Measurements from ENCODE around the gene RBM22. TPM values are rescaled to one million over a fixed set of nuclear protein-coding genes. Genes with fewer than 3 reads are reported as not detected.

RBM22 gene
- total RNA-seq, 1 donor from 2014 or later = 65.8 TPM

DNA sequence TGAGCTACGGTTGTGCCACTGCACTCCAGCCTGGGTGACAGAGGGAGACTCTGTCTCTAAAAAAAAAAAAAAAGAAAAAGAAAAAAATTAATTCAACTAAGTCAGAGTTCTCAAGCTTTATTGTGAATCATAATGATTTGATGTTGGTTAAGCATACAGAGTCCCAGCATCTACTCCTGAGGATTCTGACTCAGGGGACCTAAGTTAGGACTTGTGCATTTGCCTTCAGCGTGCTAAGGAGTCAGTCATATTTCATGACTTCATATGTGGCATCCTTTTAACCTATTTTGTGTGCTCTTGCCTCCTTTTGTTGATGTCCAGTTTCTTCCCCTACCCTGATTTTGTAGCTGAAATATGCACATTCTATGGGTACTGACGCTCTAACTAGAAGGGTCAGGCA, 36.9 kb downstream of the RBM22 start:
- Mint-ChIP-seq H3K4me1 (ENCODE audit: unreplicated experiment) (peaks cover 33% of the 10 kb centered on the region), H3K27me3 (peaks cover 21% of the 10 kb centered on the region), H3K27ac (no peak overlapping the region), H3K4me3 (no peak overlapping the region), H3K9me3 (no peaks in the 10 kb centered on the region), H3K36me3 (no peaks in the 10 kb centered on the region)
- DNase-seq (ENCODE audit: extremely low spot score, unreplicated experiment) = no peak
- TF ChIP-seq, protein P1, sequence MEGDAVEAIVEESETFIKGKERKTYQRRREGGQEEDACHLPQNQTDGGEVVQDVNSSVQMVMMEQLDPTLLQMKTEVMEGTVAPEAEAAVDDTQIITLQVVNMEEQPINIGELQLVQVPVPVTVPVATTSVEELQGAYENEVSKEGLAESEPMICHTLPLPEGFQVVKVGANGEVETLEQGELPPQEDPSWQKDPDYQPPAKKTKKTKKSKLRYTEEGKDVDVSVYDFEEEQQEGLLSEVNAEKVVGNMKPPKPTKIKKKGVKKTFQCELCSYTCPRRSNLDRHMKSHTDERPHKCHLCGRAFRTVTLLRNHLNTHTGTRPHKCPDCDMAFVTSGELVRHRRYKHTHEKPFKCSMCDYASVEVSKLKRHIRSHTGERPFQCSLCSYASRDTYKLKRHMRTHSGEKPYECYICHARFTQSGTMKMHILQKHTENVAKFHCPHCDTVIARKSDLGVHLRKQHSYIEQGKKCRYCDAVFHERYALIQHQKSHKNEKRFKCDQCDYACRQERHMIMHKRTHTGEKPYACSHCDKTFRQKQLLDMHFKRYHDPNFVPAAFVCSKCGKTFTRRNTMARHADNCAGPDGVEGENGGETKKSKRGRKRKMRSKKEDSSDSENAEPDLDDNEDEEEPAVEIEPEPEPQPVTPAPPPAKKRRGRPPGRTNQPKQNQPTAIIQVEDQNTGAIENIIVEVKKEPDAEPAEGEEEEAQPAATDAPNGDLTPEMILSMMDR (conservative IDR thresholded peaks at IDR 0.05) = no peak

DNA sequence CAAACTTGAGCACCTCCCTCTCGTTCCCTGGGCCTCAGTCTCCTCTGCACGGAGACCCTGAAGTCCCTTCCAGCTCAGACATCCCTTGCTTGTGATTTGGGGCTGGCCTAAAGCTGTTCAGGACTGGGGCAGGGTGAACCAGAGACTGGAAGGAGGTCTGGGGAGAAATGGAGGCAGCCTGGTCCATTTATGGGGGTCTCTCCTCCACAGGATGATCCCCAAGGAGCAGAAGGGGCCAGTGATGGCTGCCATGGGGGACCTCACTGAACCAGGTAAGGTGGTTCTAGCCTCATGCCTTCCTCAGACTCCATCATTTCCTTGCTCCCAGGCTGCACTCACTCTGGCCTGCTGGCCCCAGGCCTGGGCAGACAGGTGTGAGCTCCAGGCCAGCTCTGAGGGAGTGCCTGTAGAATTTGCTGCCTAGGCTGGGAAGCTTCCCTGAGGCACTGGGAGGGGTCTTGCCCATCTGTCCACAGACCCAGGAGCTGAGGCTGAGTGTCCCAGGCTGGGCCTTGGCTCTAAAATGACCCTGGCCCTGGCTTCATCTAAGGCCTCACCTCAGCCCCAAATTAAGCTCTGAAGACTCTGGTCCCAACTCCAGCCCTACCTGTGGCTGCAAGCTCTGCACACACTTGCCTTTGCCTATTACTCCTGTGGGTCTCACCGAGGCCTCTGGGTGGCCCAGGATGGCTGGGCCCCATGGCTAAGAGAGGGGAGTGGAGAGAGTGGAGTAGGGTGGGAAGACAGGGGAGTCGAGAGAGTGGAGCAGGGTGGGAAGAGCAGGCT, 37.9 kb downstream of the RBM22 start:
- Mint-ChIP-seq H3K27ac (no peak overlapping the region), H3K27me3 (peaks cover 25% of the 10 kb centered on the region), H3K36me3 (no peaks in the 10 kb centered on the region), H3K9me3 (no peaks in the 10 kb centered on the region), H3K4me1 (ENCODE audit: unreplicated experiment) (peaks cover 35% of the 10 kb centered on the region), H3K4me3 (no peak overlapping the region)
- peak; percentile 59 for DNase-seq (ENCODE audit: extremely low spot score, unreplicated experiment)
- TF ChIP-seq, protein P1 (conservative IDR thresholded peaks at IDR 0.05) = no peak

DNA sequence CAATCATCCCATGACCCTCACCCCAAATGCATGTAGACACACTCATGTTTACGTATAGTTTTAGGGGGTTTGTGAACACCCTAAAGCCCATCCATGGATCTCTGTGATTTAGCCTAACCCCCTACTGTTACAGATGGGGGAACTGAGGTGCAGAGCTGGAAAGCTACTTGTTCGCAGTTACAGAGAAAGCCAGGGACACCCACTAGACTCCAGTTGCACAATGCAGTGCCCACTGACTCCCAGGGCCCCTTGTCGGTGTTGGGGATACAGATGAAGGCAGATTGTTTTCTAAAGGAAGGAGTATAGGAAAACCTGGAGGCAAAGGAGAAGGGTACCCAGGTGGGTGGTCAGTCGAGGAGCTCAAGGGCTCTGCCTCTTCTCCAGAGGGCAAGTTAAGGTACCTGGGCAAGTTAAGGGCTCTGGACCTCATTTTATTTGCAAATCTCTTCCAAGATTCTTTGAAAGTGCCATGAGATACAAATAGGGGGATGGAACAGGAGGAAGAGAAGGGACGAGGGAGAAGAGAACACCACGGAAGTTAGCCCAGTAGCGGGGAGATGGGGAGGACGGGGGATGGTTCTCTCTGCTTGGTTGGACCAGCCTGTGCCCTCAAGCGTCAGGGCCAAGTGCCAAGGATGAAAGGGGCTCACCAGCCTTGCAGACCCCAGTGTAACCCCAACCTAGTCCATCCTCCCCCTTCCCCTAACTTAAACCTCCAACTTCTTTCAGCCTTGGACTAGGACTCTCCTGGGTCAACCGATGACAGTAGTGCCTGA, 38.9 kb downstream of the RBM22 start:
- Mint-ChIP-seq H3K4me3 (no peak overlapping the region), H3K27ac (no peak overlapping the region), H3K9me3 (no peaks in the 10 kb centered on the region), H3K36me3 (no peaks in the 10 kb centered on the region), H3K27me3 (peaks cover 30% of the 10 kb centered on the region), H3K4me1 (ENCODE audit: unreplicated experiment) (peaks cover 40% of the 10 kb centered on the region)
- TF ChIP-seq, protein P1 (conservative IDR thresholded peaks at IDR 0.05) = no peak
- DNase-seq (ENCODE audit: extremely low spot score, unreplicated experiment) = peak; percentile 40

DNA sequence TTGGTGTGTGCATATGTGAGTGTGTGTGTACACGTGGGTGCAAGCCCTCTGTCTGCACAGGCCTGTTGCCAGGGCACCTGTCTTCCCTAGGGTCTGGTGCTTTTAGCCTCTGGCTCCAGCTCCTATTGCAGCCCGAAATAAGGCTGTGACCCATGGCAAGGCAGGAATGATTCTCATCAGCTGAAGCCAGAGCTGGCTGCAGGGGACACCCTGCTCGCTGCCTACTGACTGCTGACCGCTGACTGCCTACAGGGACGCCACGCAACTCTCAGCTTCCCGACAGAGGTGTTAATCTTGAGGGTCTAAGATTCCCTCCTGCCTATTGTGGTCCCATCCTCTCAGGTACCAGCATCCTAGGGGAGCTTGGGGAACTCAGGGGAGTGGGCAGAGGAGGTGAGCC, 39.8 kb downstream of the RBM22 start, which contains the start of gene MYOZ3:
TSS of gene MYOZ3 (plus strand) at position 166 of the 400 bp plus-strand sequence. CDS start 1,691 bp downstream, outside the sequence.
- TF ChIP-seq, protein P1 (conservative IDR thresholded peaks at IDR 0.05) = no peak
- no peaks in the 10 kb centered on the region for H3K9me3 Mint-ChIP-seq
- DNase-seq (ENCODE audit: extremely low spot score, unreplicated experiment) = no peak
- peak within 1 kb of the TSS; percentile 25 for H3K4me3 Mint-ChIP-seq
- peak within 1 kb of the TSS; percentile 22 for H3K27ac Mint-ChIP-seq
- peaks cover 40% of the 10 kb centered on the region for H3K4me1 Mint-ChIP-seq (ENCODE audit: unreplicated experiment)
- H3K36me3 Mint-ChIP-seq = no peaks in the 10 kb centered on the region
- H3K27me3 Mint-ChIP-seq = peaks cover 30% of the 10 kb centered on the region

DNA sequence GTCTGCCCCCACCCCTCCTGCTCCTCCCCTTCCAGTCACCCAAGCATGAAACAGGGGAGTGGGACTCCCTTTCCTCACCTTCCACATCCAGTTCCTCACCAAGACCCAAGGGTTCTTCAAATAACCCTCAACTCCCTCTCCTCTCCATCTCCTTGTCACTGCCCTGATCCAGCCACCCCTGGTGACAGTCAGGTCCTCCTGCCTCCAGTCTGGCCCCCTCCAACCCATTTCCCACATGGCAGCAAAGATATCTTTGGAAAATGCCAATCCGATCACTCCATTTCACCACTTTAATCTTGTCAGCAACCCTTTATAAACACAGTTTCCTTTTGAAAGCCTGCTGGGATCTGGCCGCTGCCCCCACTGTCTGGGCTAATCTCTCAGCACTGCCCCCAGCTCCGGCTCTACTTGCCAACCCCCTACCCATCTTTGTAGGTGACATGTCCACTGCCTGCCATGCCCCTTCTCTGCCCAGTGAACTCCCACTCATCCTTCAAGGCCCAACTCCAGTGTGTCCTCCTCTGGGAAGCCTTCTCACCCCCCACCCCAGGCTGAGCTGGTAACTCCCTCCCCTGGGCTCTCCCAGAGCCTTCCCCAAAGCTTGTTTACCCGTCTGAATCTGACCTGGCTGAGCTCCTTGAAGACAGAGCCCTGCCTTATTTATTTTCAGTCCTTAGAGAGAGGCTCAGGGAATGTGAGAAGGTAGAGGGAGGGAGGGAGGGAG, 40.6 kb downstream of the RBM22 start:
- TF ChIP-seq, protein P1 (conservative IDR thresholded peaks at IDR 0.05) = no peak
- peaks cover 30% of the 10 kb centered on the region for H3K27me3 Mint-ChIP-seq
- H3K4me1 Mint-ChIP-seq (ENCODE audit: unreplicated experiment) = peaks cover 44% of the 10 kb centered on the region
- DNase-seq (ENCODE audit: extremely low spot score, unreplicated experiment) = no peak
- H3K36me3 Mint-ChIP-seq = no peaks in the 10 kb centered on the region
- H3K9me3 Mint-ChIP-seq = no peaks in the 10 kb centered on the region
- H3K4me3 Mint-ChIP-seq = no peak overlapping the region
- peak overlapping the region; percentile 22 for H3K27ac Mint-ChIP-seq
